A549 (cell line): ENCODE data around the gene FAM153A.
"Not testable (repeated sequence)": the region's sequence is repeated elsewhere in the genome, so short reads cannot be mapped to it uniquely, and the experiment has no call there.

ENCODE experiments used
- BCL3 ChIP-seq: fragments of >200 bp; sonication (Bioruptor Twin); formaldehyde crosslinking; IDR thresholded peaks from 3 replicates; pipeline ENCODE4 v1.6.1; 2016
- CBX8 ChIP-seq: fragments of 200-600 bp; sonication (generic); IDR thresholded peaks from 2 replicates; pipeline ENCODE4 v1.6.1; 2016
- CEBPB ChIP-seq, 2 experiments: fragments of >200 bp in 1 of 2; sonication (Bioruptor Twin) in 1 of 2; formaldehyde crosslinking in 1 of 2; IDR thresholded peaks; 2 replicates each; pipeline ENCODE4 v1.6.1; 2012 to 2016
- CTCF ChIP-seq: fragments of >200 bp; sonication (Bioruptor Twin); formaldehyde crosslinking; IDR thresholded peaks from 3 replicates; pipeline ENCODE4 v1.5.1; 2016
- EP300 ChIP-seq, 2 experiments: fragments of >200 bp; sonication (Bioruptor Twin); formaldehyde crosslinking; IDR thresholded peaks; 2 replicates in 1 of 2; 3 replicates in 1 of 2; pipeline ENCODE4 v1.6.1; 2016 to 2017
- HDAC2 ChIP-seq: fragments of 200-600 bp; sonication (generic); IDR thresholded peaks from 2 replicates; pipeline ENCODE4 v1.6.1; 2016
- JUN ChIP-seq, 2 experiments: fragments of >200 bp; sonication (Bioruptor Twin); formaldehyde crosslinking; IDR thresholded peaks; 2 replicates in 1 of 2; 3 replicates in 1 of 2; pipeline ENCODE4 v1.6.1; 2016 to 2017
- MYC ChIP-seq: IDR thresholded peaks from 2 replicates; pipeline ENCODE4 v1.6.1; 2012; ENCODE audit warnings: mild to moderate bottlenecking, inconsistent platforms, low read length, improper control_type of control experiment, borderline replicate concordance
- PBX3 ChIP-seq: IDR thresholded peaks from 2 replicates; pipeline ENCODE4 v1.6.1; 2012
- POLR2A ChIP-seq: IDR thresholded peaks from 2 replicates; pipeline ENCODE4 v1.6.1; 2012; ENCODE audit warnings: mild to moderate bottlenecking, low read length
- REST ChIP-seq: fragments of 200-600 bp; sonication (generic); IDR thresholded peaks from 2 replicates; pipeline ENCODE4 v1.6.1; 2016; ENCODE audit warnings: antibody characterized with exemption, mild to moderate bottlenecking, moderate library complexity
- TFCP2L1 ChIP-seq: fragments of 250-450 bp; sonication (Bioruptor Pico); IDR thresholded peaks from 2 replicates; pipeline ENCODE4 v1.5.0; 2021; ENCODE audit warnings: mild to moderate bottlenecking
- USF2 ChIP-seq: fragments of 450-650 bp; IDR thresholded peaks from 2 replicates; pipeline ENCODE4 v1.6.1; 2014; ENCODE audit warnings: antibody characterized with exemption

- TF ChIP-seq CTCF; POLR2A; EP300 (IDR thresholded peaks at IDR 0.05); USF2; HDAC2; TFCP2L1 (CRISPR knock-in tag); BCL3; REST; MYC; PBX3; JUN (IDR thresholded peaks at IDR 0.05); CEBPB (IDR thresholded peaks at IDR 0.05); CBX8: not testable (repeated sequence)
Measured at GRCh38 chr5:177782169-177782568, 530 bp downstream of the FAM153A start.
